CD14-positive monocyte (primary cell): Measurements from ENCODE around the gene CHPF. TPM values are rescaled to one million over a fixed set of nuclear protein-coding genes. Genes with fewer than 3 reads are reported as not detected.

Source experiments
- DNase-seq, 3 donors: peaks; one replicate each; pipeline ENCODE4 v3.0.0-alpha.2; 2011 to 2022
- H2AFZ ChIP-seq: 2 replicates; pipeline ENCODE4 v1.6.0; 2012; ENCODE audit warnings: mild to moderate bottlenecking, low read depth, low read length, inconsistent platforms; ENCODE audit not compliant: insufficient read depth, poor library complexity, severe bottlenecking
- H3K27ac ChIP-seq, 2 donors: 1 replicate in 1 of 2; 2 replicates in 1 of 2; pipeline ENCODE4 v1.5.1; 2012 to 2013; ENCODE audit warnings: low read length in 2 of 2, control low read depth in 1 of 2, inconsistent platforms in 1 of 2, low read depth in 1 of 2, mild to moderate bottlenecking in 1 of 2
- H3K27me3 ChIP-seq, 2 donors: one replicate each; pipeline versions ENCODE4 v1.6.0 to v1.6.1; 2011 to 2013; ENCODE audit warnings: low read length in 2 of 2; ENCODE audit not compliant: control insufficient read depth in 2 of 2, insufficient read depth in 2 of 2
- H3K36me3 ChIP-seq, 2 donors: replicated peaks in 1 of 2; 1 replicate in 1 of 2; 2 replicates in 1 of 2; pipeline versions ENCODE4 v1.5.1 to v1.6.1; 2012 to 2013; ENCODE audit warnings: low read length in 2 of 2, control low read depth in 1 of 2, inconsistent platforms in 1 of 2, mild to moderate bottlenecking in 1 of 2; ENCODE audit not compliant: insufficient read depth in 2 of 2, control insufficient read depth in 1 of 2
- H3K4me1 ChIP-seq, 2 donors: 1 replicate in 1 of 2; 2 replicates in 1 of 2; pipeline versions ENCODE4 v1.5.1 to v1.6.1; 2012 to 2013; ENCODE audit warnings: low read length in 2 of 2, control low read depth in 1 of 2, inconsistent platforms in 1 of 2, mild to moderate bottlenecking in 1 of 2, moderate library complexity in 1 of 2; ENCODE audit not compliant: insufficient read depth in 2 of 2, control insufficient read depth in 1 of 2
- H3K4me2 ChIP-seq: replicated peaks from 2 replicates; pipeline ENCODE3; 2012; ENCODE audit warnings: low read length, moderate library complexity, mild to moderate bottlenecking; ENCODE audit not compliant: poor library complexity, severe bottlenecking; ENCODE audit errors: extremely low read depth
- H3K4me3 ChIP-seq, 3 experiments: fragments of 200-600 bp in 1 of 3; sonication (generic) in 1 of 3; replicated peaks in 1 of 3; 1 replicate in 2 of 3; 2 replicates in 1 of 3; pipeline ENCODE4 v1.5.1; 2011 to 2013; ENCODE audit warnings: low read length in 3 of 3, mild to moderate bottlenecking in 3 of 3, control low read depth in 2 of 3, low read depth in 2 of 3, inconsistent platforms in 1 of 3, moderate library complexity in 1 of 3
- H3K79me2 ChIP-seq: 2 replicates; pipeline ENCODE4 v1.6.0; 2012; ENCODE audit warnings: mild to moderate bottlenecking, control low read depth, inconsistent platforms, low read length, moderate library complexity; ENCODE audit not compliant: insufficient read depth
- H3K9ac ChIP-seq: 2 replicates; pipeline ENCODE4 v1.6.0; 2017; ENCODE audit warnings: low read length, mild to moderate bottlenecking; ENCODE audit not compliant: insufficient read depth, poor library complexity, severe bottlenecking
- H3K9me3 ChIP-seq, 2 donors: replicated peaks in 1 of 2; 1 replicate in 1 of 2; 2 replicates in 1 of 2; pipeline versions ENCODE4 v1.5.1 to v1.6.1; 2012 to 2013; ENCODE audit warnings: low read length in 2 of 2, control low read depth in 1 of 2; ENCODE audit not compliant: control insufficient read depth in 1 of 2, insufficient read depth in 1 of 2
- H4K20me1 ChIP-seq: 2 replicates; pipeline ENCODE4 v1.6.0; 2012; ENCODE audit warnings: mild to moderate bottlenecking, low read length, control low read depth, moderate library complexity; ENCODE audit not compliant: insufficient read depth
- H3K27ac Mint-ChIP-seq, 7 donors: one replicate each; pipeline ENCODE4 v1.8.0; 2020; ENCODE audit warnings: mild to moderate bottlenecking in 7 of 7, mixed read lengths in 7 of 7, moderate library complexity in 6 of 7, inconsistent platforms in 2 of 7
- H3K27me3 Mint-ChIP-seq, 3 donors: one replicate each; pipeline ENCODE4 v1.8.0; 2021 to 2022; ENCODE audit warnings: low read depth in 3 of 3, mild to moderate bottlenecking in 3 of 3, mixed read lengths in 3 of 3, moderate library complexity in 3 of 3, inconsistent platforms in 1 of 3
- H3K36me3 Mint-ChIP-seq, 2 donors: one replicate each; pipeline ENCODE4 v1.8.0; 2020; ENCODE audit warnings: mixed read lengths in 2 of 2, inconsistent platforms in 1 of 2, mild to moderate bottlenecking in 1 of 2
- H3K4me1 Mint-ChIP-seq: one replicate; pipeline ENCODE4 v1.8.0; 2020; ENCODE audit warnings: mild to moderate bottlenecking, mixed read lengths
- H3K4me3 Mint-ChIP-seq, 2 donors: one replicate each; pipeline ENCODE4 v1.8.0; 2020; ENCODE audit warnings: mild to moderate bottlenecking in 2 of 2, mixed read lengths in 2 of 2, moderate library complexity in 1 of 2
- H3K9me3 Mint-ChIP-seq, 7 donors: one replicate each; pipeline ENCODE4 v1.8.0; 2020 to 2022; ENCODE audit warnings: mixed read lengths in 7 of 7, mild to moderate bottlenecking in 6 of 7, moderate library complexity in 6 of 7, inconsistent platforms in 2 of 7
- CTCF ChIP-seq: fragments of 200-600 bp; IDR thresholded peaks from one replicate; pipeline ENCODE4 v1.8.0; 2022; ENCODE audit warnings: antibody characterized with exemption, mild to moderate bottlenecking
- WGBS: methylation state at CpG from one replicate; pipeline ENCODE4 v1.1.5; 2013; ENCODE audit warnings: missing lambda C conversion rate; ENCODE audit not compliant: insufficient coverage; 5-methylcytosine and 5-hydroxymethylcytosine counted together
- intact Hi-C, 2 donors: fragments of 100-400 bp; cut with micrococcal nuclease; formaldehyde crosslinking; loops; one replicate each; pipeline versions ENCODE4 v1.15.0 to v1.15.1; 2023
- polyA plus RNA-seq, 3 donors: library from polyadenylated mRNA; depleted of rRNA in 1 of 3; unstranded in 2 of 3; stranded (reverse) in 1 of 3; fragments of 300-500 nt in 2 of 3; fragments of >200 nt in 1 of 3; fragmentation: Illumina TruSeq in 2 of 3; gene quantifications; 1 replicate in 2 of 3; 2 replicates in 1 of 3; pipeline ENCODE4 v1.2.3, GENCODE V29; 2012 to 2021

CHPF gene
- polyA plus RNA-seq, 3 donors: 0.09 to 0.32 (median 0.09) TPM

GRCh38 chr2:219491278-219491963 is 52.2 kb downstream of the CHPF start:
- H3K27ac Mint-ChIP-seq: no peak overlapping the region
- Histone ChIP-seq H3K4me2 (no peak overlapping the region), H4K20me1 (no peaks in the 10 kb centered on the region), H3K9ac (no peak overlapping the region), H3K9me3 (peaks cover 0 to 8% of the 10 kb centered on the region in 2 donors), H3K27ac (no peak overlapping the region), H2AFZ (no peak overlapping the region), H3K79me2 (no peaks in the 10 kb centered on the region), H3K36me3 (no peaks in the 10 kb centered on the region), H3K4me1 (peaks cover under 1 to 8% of the 10 kb centered on the region in 2 donors), H3K27me3 (peaks cover 24 to 47% of the 10 kb centered on the region in 2 donors), H3K4me3 (no peak overlapping the region)
- peaks cover 0 to 3% of the 10 kb centered on the region in 2 donors for H3K36me3 Mint-ChIP-seq
- H3K27me3 Mint-ChIP-seq: peaks cover 47 to 77% (median 56%) of the 10 kb centered on the region in 3 donors
- H3K9me3 Mint-ChIP-seq: peaks cover 0 to 15% (median 0%) of the 10 kb centered on the region in 7 donors
- no peak overlapping the region for H3K4me3 Mint-ChIP-seq
- TF ChIP-seq CTCF: no peak
- 90% methylated on average over 7 of the region's 14 CpGs for WGBS
- intact Hi-C loops: loop anchor here in 1 of 2 donors (5.0 to 10.0 kb wide), 2 partner anchors 36 to 327 kb away; partner anchors contain the start of gene NHEJ1
- DNase-seq: no peak
- H3K4me1 Mint-ChIP-seq: peaks cover 6% of the 10 kb centered on the region

GRCh38 chr2:219490600-219491130 is 52.9 kb downstream of the CHPF start:
- peaks cover 0 to 11% (median 0%) of the 10 kb centered on the region in 7 donors for H3K9me3 Mint-ChIP-seq
- intact Hi-C loops: loop anchor here in 1 of 2 donors (5.0 to 10.0 kb wide), 2 partner anchors 37 to 326 kb away; partner anchors contain the start of gene NHEJ1

More at GRCh38 chr2:219490600-219491130, 52.9 kb downstream of the CHPF start:
- Histone ChIP-seq H3K9me3 (peaks cover 0 to 6% of the 10 kb centered on the region in 2 donors), H3K4me3 (no peak overlapping the region), H3K9ac (no peak overlapping the region), H3K36me3 (no peaks in the 10 kb centered on the region), H3K27ac (no peak overlapping the region), H3K4me1 (peaks cover 0 to 3% of the 10 kb centered on the region in 2 donors), H3K27me3 (peaks cover 23 to 47% of the 10 kb centered on the region in 2 donors), H3K79me2 (no peaks in the 10 kb centered on the region), H4K20me1 (no peaks in the 10 kb centered on the region), H2AFZ (no peak overlapping the region), H3K4me2 (no peak overlapping the region)
- Mint-ChIP-seq H3K27ac (no peak overlapping the region), H3K36me3 (no peaks in the 10 kb centered on the region), H3K4me3 (no peak overlapping the region), H3K4me1 (peaks cover 4% of the 10 kb centered on the region), H3K27me3 (peaks cover 48 to 77% (median 56%) of the 10 kb centered on the region in 3 donors)
- 93% methylated on average over 5 of the region's 10 CpGs for WGBS
- no peak for TF ChIP-seq CTCF
- no peak for DNase-seq
